NT2/D1 (cell line): ENCODE data around the gene HSPB3.

ENCODE experiments used
- SUZ12 ChIP-seq: IDR thresholded peaks from 2 replicates; pipeline ENCODE4 v1.6.1; 2011; ENCODE audit not compliant: insufficient read length, insufficient read depth; ENCODE audit errors: extremely low read depth
- YY1 ChIP-seq: IDR thresholded peaks from 2 replicates; pipeline ENCODE4 v1.6.1; 2011; ENCODE audit not compliant: insufficient read length, insufficient read depth
- ZNF274 ChIP-seq: IDR thresholded peaks from 2 replicates; pipeline ENCODE4 v1.6.1; 2011; ENCODE audit warnings: mild to moderate bottlenecking, low read depth, low read length

DNA sequence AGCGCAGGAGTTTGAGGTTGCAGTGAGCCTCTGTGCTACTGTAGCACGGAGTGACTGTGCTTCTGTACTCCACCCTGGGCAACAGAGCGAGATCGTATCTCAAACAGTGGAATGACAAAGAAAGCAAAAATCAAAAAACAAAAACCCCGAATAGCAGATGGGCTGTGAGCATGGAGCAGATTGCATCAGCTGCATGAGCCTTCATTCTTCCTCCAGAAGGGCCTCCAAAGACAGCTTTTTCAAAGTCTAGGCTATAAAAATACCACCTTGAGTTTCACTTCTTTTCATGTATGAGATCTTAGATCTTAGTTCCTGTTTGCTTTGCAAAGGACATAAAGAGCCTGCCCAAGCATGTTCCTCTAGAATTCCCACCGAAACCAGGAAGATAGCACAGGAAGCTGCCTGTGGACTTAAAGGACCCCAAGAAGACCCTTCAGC, 15.0 kb upstream of the HSPB3 start:
- TF ChIP-seq ZNF274: no peak
- no peak for TF ChIP-seq SUZ12
- no peak for TF ChIP-seq YY1
